Measurements from ENCODE around the gene MDN1. TPM values are rescaled to one million over a fixed set of nuclear protein-coding genes. Genes with fewer than 3 reads are reported as not detected.
"Not testable (repeated sequence)": the region's sequence is repeated elsewhere in the genome, so short reads cannot be mapped to it uniquely, and the experiment has no call there.

MDN1 gene
- total RNA-seq (10 to 100 TPM; 23.4 to 29.6 (median 24.8) TPM), polyA plus RNA-seq (15.4 TPM)
- long read RNA-seq, donor 1, partial matches to known transcripts = 13 of 15 reads
- long read RNA-seq, donor 1, other reads (novel, unspliced or antisense) = 2 of 15 reads
- long read RNA-seq, donor 2, partial matches to known transcripts = 8 of 10 reads
- long read RNA-seq, donor 2, other reads (novel, unspliced or antisense) = 2 of 10 reads
- long read RNA-seq, donor 3, partial matches to known transcripts = 18 of 20 reads
- long read RNA-seq, donor 3, other reads (novel, unspliced or antisense) = 2 of 20 reads
- long read RNA-seq, donor 4, partial matches to known transcripts = 4 of 5 reads
- long read RNA-seq, donor 4, other reads (novel, unspliced or antisense) = 1 of 5 reads

GRCh38 chr6:89819336-89820130 is at the start of gene MDN1:
MDN1 (minus strand) TSS chr6:89819794; CDS start chr6:89819607, 187 bp downstream.
- Histone ChIP-seq H3K4me1 (ENCODE audit: control insufficient read depth, insufficient read depth, low read length) (peaks cover 5% of the 10 kb centered on the region), H3K27me3 (ENCODE audit: control insufficient read depth, insufficient read depth) (no peaks in the 10 kb centered on the region), H3K27ac (ENCODE audit: low read length) (peak within 1 kb of the TSS; percentile 93), H3K4me3 (ENCODE audit: low read length) (peak within 1 kb of the TSS; percentile 60), H3K9me3 (ENCODE audit: control insufficient read depth, low read length) (no peaks in the 10 kb centered on the region)
- intact Hi-C loops (cut with DNase I) = no loop called here
- WGBS = under 1% methylated on average over 65 of the region's 65 CpGs
- peak; percentile 93 to 96 (median 95) for DNase-seq
- ATAC-seq = peak; percentile 100

GRCh38 chr6:89866024-89866678 is 46.6 kb upstream of the MDN1 start:
- H3K27ac ChIP-seq (ENCODE audit: low read length) = no peak overlapping the region

GRCh38 chr6:89862698-89863097 is 43.1 kb upstream of the MDN1 start:
- WGBS = 94% methylated on average over 2 of the region's 2 CpGs
- DNase-seq = no peak
- intact Hi-C loops (cut with DNase I) = no loop called here
- Histone ChIP-seq H3K27me3 (ENCODE audit: control insufficient read depth, insufficient read depth) (no peaks in the 10 kb centered on the region), H3K4me3 (ENCODE audit: low read length) (no peak overlapping the region), H3K9me3 (ENCODE audit: control insufficient read depth, low read length) (no peaks in the 10 kb centered on the region), H3K4me1 (ENCODE audit: control insufficient read depth, insufficient read depth, low read length) (no peaks in the 10 kb centered on the region), H3K27ac (ENCODE audit: low read length) (no peak overlapping the region)
- ATAC-seq = no peak

More at GRCh38 chr6:89866024-89866678, 46.6 kb upstream of the MDN1 start:
- Histone ChIP-seq H3K4me3 (ENCODE audit: low read length) (no peak overlapping the region), H3K27me3 (ENCODE audit: control insufficient read depth, insufficient read depth) (no peaks in the 10 kb centered on the region), H3K9me3 (ENCODE audit: control insufficient read depth, low read length) (no peaks in the 10 kb centered on the region), H3K4me1 (ENCODE audit: control insufficient read depth, insufficient read depth, low read length) (no peaks in the 10 kb centered on the region)
- DNase-seq = no peak
- 95% methylated on average over 6 of the region's 6 CpGs for WGBS
- intact Hi-C loops (cut with DNase I) = no loop called here
- ATAC-seq = no peak

GRCh38 chr6:89862273-89862672 is 42.7 kb upstream of the MDN1 start:
- ATAC-seq (no peak), DNase-seq (no peak)
- H3K27me3 ChIP-seq (ENCODE audit: control insufficient read depth, insufficient read depth) = no peaks in the 10 kb centered on the region
- H3K27ac ChIP-seq (ENCODE audit: low read length) = no peak overlapping the region
- H3K4me1 ChIP-seq (ENCODE audit: control insufficient read depth, insufficient read depth, low read length) = no peaks in the 10 kb centered on the region
- no peaks in the 10 kb centered on the region for H3K9me3 ChIP-seq (ENCODE audit: control insufficient read depth, low read length)
- WGBS = 94% methylated on average over 5 of the region's 5 CpGs
- intact Hi-C loops (cut with DNase I) = no loop called here
- H3K4me3 ChIP-seq (ENCODE audit: low read length) = no peak overlapping the region

- ATAC-seq = no peak
- no peak for DNase-seq
- whole genome bisulfite sequencing = 92% methylated on average over 4 of the region's 4 CpGs
- intact Hi-C loops (cut with DNase I) = no loop called here
- Histone ChIP-seq H3K9me3 (ENCODE audit: control insufficient read depth, low read length) (no peaks in the 10 kb centered on the region), H3K27me3 (ENCODE audit: control insufficient read depth, insufficient read depth) (no peaks in the 10 kb centered on the region), H3K27ac (ENCODE audit: low read length) (no peak overlapping the region), H3K4me3 (ENCODE audit: low read length) (no peak overlapping the region), H3K4me1 (ENCODE audit: control insufficient read depth, insufficient read depth, low read length) (no peaks in the 10 kb centered on the region)
Observed at GRCh38 chr6:89859744-89860143, 40.1 kb upstream of the MDN1 start.

- WGBS = 89% methylated on average over 1 of the region's 1 CpG
- H3K27ac ChIP-seq (ENCODE audit: low read length) = no peak overlapping the region
- no peak overlapping the region for H3K4me3 ChIP-seq (ENCODE audit: low read length)
- no peaks in the 10 kb centered on the region for H3K4me1 ChIP-seq (ENCODE audit: control insufficient read depth, insufficient read depth, low read length)
- no peak for DNase-seq
- no peaks in the 10 kb centered on the region for H3K9me3 ChIP-seq (ENCODE audit: control insufficient read depth, low read length)
- intact Hi-C loops (cut with DNase I) = no loop called here
- no peak for ATAC-seq
- H3K27me3 ChIP-seq (ENCODE audit: control insufficient read depth, insufficient read depth) = no peaks in the 10 kb centered on the region
Observed at GRCh38 chr6:89858041-89858440, 38.4 kb upstream of the MDN1 start.

- ATAC-seq = no peak
- Histone ChIP-seq H3K27me3 (ENCODE audit: control insufficient read depth, insufficient read depth) (no peaks in the 10 kb centered on the region), H3K4me3 (ENCODE audit: low read length) (no peak overlapping the region), H3K27ac (ENCODE audit: low read length) (no peak overlapping the region), H3K9me3 (ENCODE audit: control insufficient read depth, low read length) (no peaks in the 10 kb centered on the region), H3K4me1 (ENCODE audit: control insufficient read depth, insufficient read depth, low read length) (no peaks in the 10 kb centered on the region)
- intact Hi-C loops (cut with DNase I) = no loop called here
- WGBS = 96% methylated on average over 1 of the region's 1 CpG
- DNase-seq = no peak
Observed at GRCh38 chr6:89853068-89853467, 33.5 kb upstream of the MDN1 start.

GRCh38 chr6:89847513-89847912 is 27.9 kb upstream of the MDN1 start:
- H3K4me3 ChIP-seq (ENCODE audit: low read length); DNase-seq; H3K9me3 ChIP-seq (ENCODE audit: control insufficient read depth, low read length); intact Hi-C loops (cut with DNase I); H3K27ac ChIP-seq (ENCODE audit: low read length); H3K4me1 ChIP-seq (ENCODE audit: control insufficient read depth, insufficient read depth, low read length); H3K27me3 ChIP-seq (ENCODE audit: control insufficient read depth, insufficient read depth); ATAC-seq: not testable (repeated sequence)
- WGBS = 94% methylated on average over 5 of the region's 5 CpGs

GRCh38 chr6:89843070-89843469 is 23.5 kb upstream of the MDN1 start:
- intact Hi-C loops (cut with DNase I) = no loop called here
- ATAC-seq = peak in 1 of 2 donors; percentile 14
- Histone ChIP-seq H3K4me1 (ENCODE audit: control insufficient read depth, insufficient read depth, low read length) (peaks cover 5% of the 10 kb centered on the region), H3K27ac (ENCODE audit: low read length) (no peak overlapping the region), H3K27me3 (ENCODE audit: control insufficient read depth, insufficient read depth) (no peaks in the 10 kb centered on the region), H3K9me3 (ENCODE audit: control insufficient read depth, low read length) (no peaks in the 10 kb centered on the region), H3K4me3 (ENCODE audit: low read length) (no peak overlapping the region)
- DNase-seq = no peak
- WGBS = 46% methylated on average over 3 of the region's 3 CpGs

- intact Hi-C loops (cut with DNase I) = no loop called here
- ATAC-seq = no peak
- Histone ChIP-seq H3K4me1 (ENCODE audit: control insufficient read depth, insufficient read depth, low read length) (peaks cover 5% of the 10 kb centered on the region), H3K4me3 (ENCODE audit: low read length) (no peak overlapping the region), H3K27ac (ENCODE audit: low read length) (no peak overlapping the region), H3K9me3 (ENCODE audit: control insufficient read depth, low read length) (no peaks in the 10 kb centered on the region), H3K27me3 (ENCODE audit: control insufficient read depth, insufficient read depth) (no peaks in the 10 kb centered on the region)
- WGBS = 86% methylated on average over 2 of the region's 2 CpGs
- no peak for DNase-seq
Observed at GRCh38 chr6:89842228-89842627, 22.6 kb upstream of the MDN1 start.

- 32% methylated on average over 3 of the region's 3 CpGs for WGBS
- Histone ChIP-seq H3K9me3 (ENCODE audit: control insufficient read depth, low read length) (no peaks in the 10 kb centered on the region), H3K27ac (ENCODE audit: low read length) (no peak overlapping the region), H3K27me3 (ENCODE audit: control insufficient read depth, insufficient read depth) (no peaks in the 10 kb centered on the region), H3K4me1 (ENCODE audit: control insufficient read depth, insufficient read depth, low read length) (peaks cover 5% of the 10 kb centered on the region), H3K4me3 (ENCODE audit: low read length) (no peak overlapping the region)
- intact Hi-C loops (cut with DNase I) = no loop called here
- ATAC-seq = peak; percentile 76 to 96
- peak in 1 of 3 donors; percentile 59 for DNase-seq
Observed at GRCh38 chr6:89840538-89840937, 20.9 kb upstream of the MDN1 start.

All from right cardiac atrium (tissue), 5 donors.